CD14-positive monocyte (primary cell): ENCODE results near the gene AP5B1. TPM values are rescaled to one million over a fixed set of nuclear protein-coding genes. Genes with fewer than 3 reads are reported as not detected.

Experiments used
- DNase-seq, 3 donors: peaks; one replicate each; pipeline ENCODE4 v3.0.0-alpha.2; 2011 to 2022
- H2AFZ ChIP-seq: 2 replicates; pipeline ENCODE4 v1.6.0; 2012; ENCODE audit warnings: mild to moderate bottlenecking, low read depth, low read length, inconsistent platforms; ENCODE audit not compliant: insufficient read depth, poor library complexity, severe bottlenecking
- H3K27ac ChIP-seq, 2 donors: 1 replicate in 1 of 2; 2 replicates in 1 of 2; pipeline ENCODE4 v1.5.1; 2012 to 2013; ENCODE audit warnings: low read length in 2 of 2, control low read depth in 1 of 2, inconsistent platforms in 1 of 2, low read depth in 1 of 2, mild to moderate bottlenecking in 1 of 2
- H3K27me3 ChIP-seq, 2 donors: one replicate each; pipeline versions ENCODE4 v1.6.0 to v1.6.1; 2011 to 2013; ENCODE audit warnings: low read length in 2 of 2; ENCODE audit not compliant: control insufficient read depth in 2 of 2, insufficient read depth in 2 of 2
- H3K36me3 ChIP-seq, 2 donors: replicated peaks in 1 of 2; 1 replicate in 1 of 2; 2 replicates in 1 of 2; pipeline versions ENCODE4 v1.5.1 to v1.6.1; 2012 to 2013; ENCODE audit warnings: low read length in 2 of 2, control low read depth in 1 of 2, inconsistent platforms in 1 of 2, mild to moderate bottlenecking in 1 of 2; ENCODE audit not compliant: insufficient read depth in 2 of 2, control insufficient read depth in 1 of 2
- H3K4me1 ChIP-seq, 2 donors: 1 replicate in 1 of 2; 2 replicates in 1 of 2; pipeline versions ENCODE4 v1.5.1 to v1.6.1; 2012 to 2013; ENCODE audit warnings: low read length in 2 of 2, control low read depth in 1 of 2, inconsistent platforms in 1 of 2, mild to moderate bottlenecking in 1 of 2, moderate library complexity in 1 of 2; ENCODE audit not compliant: insufficient read depth in 2 of 2, control insufficient read depth in 1 of 2
- H3K4me2 ChIP-seq: replicated peaks from 2 replicates; pipeline ENCODE3; 2012; ENCODE audit warnings: low read length, moderate library complexity, mild to moderate bottlenecking; ENCODE audit not compliant: poor library complexity, severe bottlenecking; ENCODE audit errors: extremely low read depth
- H3K4me3 ChIP-seq, 3 experiments: fragments of 200-600 bp in 1 of 3; sonication (generic) in 1 of 3; replicated peaks in 1 of 3; 1 replicate in 2 of 3; 2 replicates in 1 of 3; pipeline ENCODE4 v1.5.1; 2011 to 2013; ENCODE audit warnings: low read length in 3 of 3, mild to moderate bottlenecking in 3 of 3, control low read depth in 2 of 3, low read depth in 2 of 3, inconsistent platforms in 1 of 3, moderate library complexity in 1 of 3
- H3K79me2 ChIP-seq: 2 replicates; pipeline ENCODE4 v1.6.0; 2012; ENCODE audit warnings: mild to moderate bottlenecking, control low read depth, inconsistent platforms, low read length, moderate library complexity; ENCODE audit not compliant: insufficient read depth
- H3K9ac ChIP-seq: 2 replicates; pipeline ENCODE4 v1.6.0; 2017; ENCODE audit warnings: low read length, mild to moderate bottlenecking; ENCODE audit not compliant: insufficient read depth, poor library complexity, severe bottlenecking
- H3K9me3 ChIP-seq, 2 donors: replicated peaks in 1 of 2; 1 replicate in 1 of 2; 2 replicates in 1 of 2; pipeline versions ENCODE4 v1.5.1 to v1.6.1; 2012 to 2013; ENCODE audit warnings: low read length in 2 of 2, control low read depth in 1 of 2; ENCODE audit not compliant: control insufficient read depth in 1 of 2, insufficient read depth in 1 of 2
- H4K20me1 ChIP-seq: 2 replicates; pipeline ENCODE4 v1.6.0; 2012; ENCODE audit warnings: mild to moderate bottlenecking, low read length, control low read depth, moderate library complexity; ENCODE audit not compliant: insufficient read depth
- H3K27ac Mint-ChIP-seq, 7 donors: one replicate each; pipeline ENCODE4 v1.8.0; 2020; ENCODE audit warnings: mild to moderate bottlenecking in 7 of 7, mixed read lengths in 7 of 7, moderate library complexity in 6 of 7, inconsistent platforms in 2 of 7
- H3K27me3 Mint-ChIP-seq, 3 donors: one replicate each; pipeline ENCODE4 v1.8.0; 2021 to 2022; ENCODE audit warnings: low read depth in 3 of 3, mild to moderate bottlenecking in 3 of 3, mixed read lengths in 3 of 3, moderate library complexity in 3 of 3, inconsistent platforms in 1 of 3
- H3K36me3 Mint-ChIP-seq, 2 donors: one replicate each; pipeline ENCODE4 v1.8.0; 2020; ENCODE audit warnings: mixed read lengths in 2 of 2, inconsistent platforms in 1 of 2, mild to moderate bottlenecking in 1 of 2
- H3K4me1 Mint-ChIP-seq: one replicate; pipeline ENCODE4 v1.8.0; 2020; ENCODE audit warnings: mild to moderate bottlenecking, mixed read lengths
- H3K4me3 Mint-ChIP-seq, 2 donors: one replicate each; pipeline ENCODE4 v1.8.0; 2020; ENCODE audit warnings: mild to moderate bottlenecking in 2 of 2, mixed read lengths in 2 of 2, moderate library complexity in 1 of 2
- H3K9me3 Mint-ChIP-seq, 7 donors: one replicate each; pipeline ENCODE4 v1.8.0; 2020 to 2022; ENCODE audit warnings: mixed read lengths in 7 of 7, mild to moderate bottlenecking in 6 of 7, moderate library complexity in 6 of 7, inconsistent platforms in 2 of 7
- CTCF ChIP-seq: fragments of 200-600 bp; IDR thresholded peaks from one replicate; pipeline ENCODE4 v1.8.0; 2022; ENCODE audit warnings: antibody characterized with exemption, mild to moderate bottlenecking
- WGBS: methylation state at CpG from one replicate; pipeline ENCODE4 v1.1.5; 2013; ENCODE audit warnings: missing lambda C conversion rate; ENCODE audit not compliant: insufficient coverage; 5-methylcytosine and 5-hydroxymethylcytosine counted together
- intact Hi-C, 2 donors: fragments of 100-400 bp; cut with micrococcal nuclease; formaldehyde crosslinking; loops; one replicate each; pipeline versions ENCODE4 v1.15.0 to v1.15.1; 2023
- polyA plus RNA-seq, 3 donors: library from polyadenylated mRNA; depleted of rRNA in 1 of 3; unstranded in 2 of 3; stranded (reverse) in 1 of 3; fragments of 300-500 nt in 2 of 3; fragments of >200 nt in 1 of 3; fragmentation: Illumina TruSeq in 2 of 3; gene quantifications; 1 replicate in 2 of 3; 2 replicates in 1 of 3; pipeline ENCODE4 v1.2.3, GENCODE V29; 2012 to 2021

The AP5B1 gene
- polyA plus RNA-seq, 3 donors, result 33.7 to 46.4 (median 35.1) TPM

- peaks cover 0 to 7% (median 1%) of the 10 kb centered on the region in 7 donors for H3K9me3 Mint-ChIP-seq
- H3K27me3 ChIP-seq, result peaks cover 2 to 5% of the 10 kb centered on the region in 2 donors
- no peak overlapping the region for H3K27ac Mint-ChIP-seq
These were observed 48.7 kb upstream of the AP5B1 start for GRCh38 chr11:65829459-65829858.

GRCh38 chr11:65826984-65827735 is 46.4 kb upstream of the AP5B1 start:
- Histone ChIP-seq H3K79me2 (no peaks in the 10 kb centered on the region), H3K9me3 (no peaks in the 10 kb centered on the region), H3K27me3 (peaks cover 2 to 3% of the 10 kb centered on the region in 2 donors), H3K4me3 (no peak overlapping the region), H4K20me1 (no peaks in the 10 kb centered on the region), H3K36me3 (no peaks in the 10 kb centered on the region), H3K4me2 (no peak overlapping the region), H3K9ac (no peak overlapping the region), H3K27ac (no peak overlapping the region), H3K4me1 (peaks cover 0 to 3% of the 10 kb centered on the region in 2 donors), H2AFZ (peak overlapping the region; percentile 11)
- 87% methylated on average over 3 of the region's 8 CpGs for WGBS
- DNase-seq, result no peak
- H3K27me3 Mint-ChIP-seq, result peaks cover 4 to 11% (median 10%) of the 10 kb centered on the region in 3 donors
- H3K27ac Mint-ChIP-seq, result no peak overlapping the region
- H3K4me1 Mint-ChIP-seq, result peaks cover 13% of the 10 kb centered on the region
- no peak for TF ChIP-seq CTCF
- intact Hi-C loops, result no loop called here
- H3K36me3 Mint-ChIP-seq, result no peaks in the 10 kb centered on the region
- H3K4me3 Mint-ChIP-seq, result no peak overlapping the region
- peaks cover 0 to 2% (median 0%) of the 10 kb centered on the region in 7 donors for H3K9me3 Mint-ChIP-seq

More at GRCh38 chr11:65829459-65829858, 48.7 kb upstream of the AP5B1 start:
- Histone ChIP-seq H2AFZ (no peak overlapping the region), H4K20me1 (no peaks in the 10 kb centered on the region), H3K79me2 (no peaks in the 10 kb centered on the region), H3K4me2 (no peak overlapping the region), H3K36me3 (no peaks in the 10 kb centered on the region), H3K4me1 (peaks cover 17 to 18% of the 10 kb centered on the region in 2 donors), H3K9ac (no peak overlapping the region), H3K27ac (no peak overlapping the region), H3K4me3 (no peak overlapping the region), H3K9me3 (no peaks in the 10 kb centered on the region)
- intact Hi-C loops, result no loop called here
- no peak for DNase-seq
- Mint-ChIP-seq H3K36me3 (no peaks in the 10 kb centered on the region), H3K4me1 (peaks cover 20% of the 10 kb centered on the region), H3K4me3 (no peak overlapping the region), H3K27me3 (peaks cover 12 to 19% (median 16%) of the 10 kb centered on the region in 3 donors)
- WGBS, result 86% methylated on average over 1 of the region's 4 CpGs
- no peak for TF ChIP-seq CTCF
